ENCODE data around the gene TMA16. TPM values are rescaled to one million over a fixed set of nuclear protein-coding genes. Genes with fewer than 3 reads are reported as not detected.

Gene TMA16
- polyA plus RNA-seq, 4 donors: 36.2 to 42.1 (median 38.7) TPM

DNA sequence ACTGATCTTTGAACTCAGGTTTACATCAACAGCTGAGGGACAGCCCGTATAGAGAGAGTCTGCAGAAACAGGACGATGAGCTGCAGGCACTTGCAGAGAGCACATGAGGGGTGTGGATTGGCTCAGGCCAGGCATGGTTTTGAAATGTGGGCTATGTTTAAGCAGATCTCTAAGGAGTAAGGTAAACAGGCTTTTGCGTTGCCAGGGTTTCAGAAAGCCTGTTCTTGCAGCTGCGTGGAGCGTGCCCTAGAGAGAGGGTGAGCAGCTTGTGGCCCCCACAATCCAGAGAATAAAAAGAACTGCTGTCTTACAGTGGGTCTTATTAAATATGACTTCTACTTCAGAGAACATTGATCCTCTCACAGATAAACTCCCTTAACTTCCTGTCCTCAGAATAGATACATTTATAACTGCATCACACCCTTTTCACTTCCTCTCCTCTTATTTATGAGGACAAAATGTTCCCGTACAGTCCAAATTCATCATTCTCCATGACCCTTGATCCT is 64.1 kb downstream of the TMA16 start:
- no peak for DNase-seq (ENCODE audit: low read depth in 4 of 4, low spot score in 3 of 4)

DNA sequence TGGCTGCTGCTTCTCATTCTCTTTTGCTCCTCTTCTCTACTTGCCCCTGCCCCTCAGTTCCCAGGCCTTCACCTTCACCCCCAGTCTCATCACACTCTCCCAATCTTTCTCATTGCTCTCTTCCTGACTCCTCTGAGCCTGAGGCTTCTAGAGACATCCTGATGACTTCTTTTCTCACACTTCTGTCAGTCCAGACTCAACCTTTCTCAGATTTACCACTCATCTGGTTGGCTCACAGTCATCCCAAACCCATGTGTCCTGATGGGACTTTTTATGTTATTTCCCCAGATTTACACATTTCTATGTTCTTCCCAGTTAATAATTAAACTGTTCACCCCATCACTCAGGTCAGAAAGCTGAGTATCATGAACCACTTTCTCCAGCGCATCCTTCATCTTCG is 68.0 kb downstream of the TMA16 start:
- DNase-seq (ENCODE audit: low read depth in 4 of 4, low spot score in 3 of 4): no peak

DNA sequence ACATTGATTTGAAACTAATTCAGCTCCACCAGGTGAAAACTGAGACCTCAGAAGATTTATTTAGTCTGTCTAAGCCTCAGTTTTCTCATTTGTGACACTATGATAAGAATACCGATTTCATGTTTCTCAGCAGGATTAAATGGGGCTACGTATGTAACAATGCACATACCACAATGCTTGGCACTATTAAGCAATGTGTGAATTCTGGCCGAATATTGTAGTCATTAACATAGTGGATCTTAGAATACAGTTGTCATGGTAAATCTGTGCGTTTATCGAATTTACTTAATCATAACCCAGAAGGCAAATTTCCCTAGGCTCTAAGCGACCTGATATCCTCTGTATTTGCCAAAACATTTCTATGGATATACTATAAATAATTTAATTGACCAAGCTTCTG is 69.1 kb downstream of the TMA16 start:
- no peak for DNase-seq (ENCODE audit: low read depth in 4 of 4, low spot score in 3 of 4)

DNA sequence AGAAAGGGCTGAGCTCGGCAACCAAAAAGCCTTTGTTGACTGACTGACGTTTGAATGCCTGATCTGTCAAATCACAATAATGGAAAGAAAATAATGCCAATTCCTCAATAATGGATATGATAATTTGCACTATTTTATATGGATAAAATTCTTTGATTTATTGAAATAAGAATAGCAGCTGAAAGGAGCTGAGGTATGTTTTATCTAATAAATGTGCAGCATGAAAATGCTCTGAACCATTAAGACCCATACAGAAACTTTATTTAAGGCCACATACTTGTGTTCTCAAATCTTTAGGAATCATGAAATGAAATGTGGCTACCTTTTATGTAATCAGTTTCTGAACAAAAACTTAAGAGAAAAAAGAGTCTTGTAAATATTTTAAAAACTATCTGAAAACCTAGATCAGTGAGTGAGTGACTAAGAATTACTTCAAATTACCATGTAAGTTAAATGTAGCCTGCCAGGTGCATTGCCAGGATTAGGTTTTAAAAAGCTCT is 69.8 kb downstream of the TMA16 start:
- DNase-seq (ENCODE audit: low read depth in 4 of 4, low spot score in 3 of 4): no peak

DNA sequence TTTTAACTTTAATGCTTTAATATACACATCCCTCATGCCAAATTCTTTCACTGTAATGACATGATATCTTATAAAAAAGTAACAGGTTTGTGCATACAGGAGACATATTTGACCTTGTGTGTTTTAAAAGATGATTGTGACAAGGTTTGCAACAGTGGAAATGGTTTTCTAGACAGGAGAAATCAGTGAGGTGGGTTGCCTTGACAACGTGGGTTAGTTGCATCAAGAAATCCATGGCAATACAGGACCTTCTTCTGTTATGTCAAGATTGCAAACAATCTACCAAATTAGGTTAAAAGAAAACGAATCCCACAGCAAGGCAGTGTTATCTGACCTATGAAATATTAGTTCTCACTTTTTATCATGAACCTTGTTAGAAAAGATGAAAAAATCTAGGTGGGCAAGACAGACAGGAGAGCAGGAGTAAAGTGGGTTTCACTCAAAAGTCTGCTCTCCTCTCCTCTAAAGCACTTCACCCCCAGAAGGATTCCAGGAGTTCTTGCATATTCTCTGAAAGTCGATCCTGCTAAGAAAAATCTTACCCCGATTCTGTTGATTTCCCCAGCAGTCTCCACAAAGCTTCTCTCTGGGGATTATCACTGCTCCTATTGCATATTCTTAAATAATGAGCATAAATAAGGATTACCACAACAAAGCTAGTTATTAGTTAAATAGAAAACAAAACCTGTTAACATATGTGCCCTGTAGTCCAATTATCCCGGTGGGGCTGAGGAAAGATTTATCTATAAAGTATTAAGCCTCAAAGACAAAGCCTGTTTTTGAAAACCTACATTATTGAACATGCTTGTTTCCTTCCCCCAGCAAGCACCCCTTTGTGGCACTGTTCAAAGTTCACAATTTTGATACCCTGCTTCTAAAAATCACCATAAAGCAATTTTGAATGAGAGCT is 71.0 kb downstream of the TMA16 start:
- no peak for DNase-seq (ENCODE audit: low read depth in 4 of 4, low spot score in 3 of 4)

DNA sequence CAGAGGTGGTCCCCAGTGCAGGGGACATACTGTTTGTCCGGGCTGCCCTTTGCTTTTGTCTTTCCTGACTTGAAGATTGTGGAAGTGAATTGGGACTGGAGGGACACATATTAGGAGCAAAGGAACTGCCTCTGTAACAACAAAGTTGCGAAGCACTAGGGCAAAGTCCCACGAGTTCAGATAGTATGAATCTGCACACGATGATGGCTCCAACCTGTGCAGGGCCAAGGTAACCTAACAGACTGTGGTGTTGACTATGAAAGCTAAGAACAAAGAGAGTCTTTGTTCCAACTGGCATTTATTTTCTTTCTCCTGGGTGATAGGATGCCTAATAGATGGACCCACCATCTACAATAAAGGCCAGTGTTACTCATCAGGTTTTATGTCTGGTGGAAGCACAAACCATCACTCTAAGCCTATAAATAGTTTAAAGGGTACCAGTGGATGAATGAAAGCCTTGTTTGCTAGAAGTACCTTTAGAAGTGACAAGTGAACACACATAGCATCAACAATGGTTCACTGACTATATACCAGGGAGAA is 71.8 kb downstream of the TMA16 start:
- DNase-seq (ENCODE audit: low read depth in 4 of 4, low spot score in 3 of 4): no peak

DNA sequence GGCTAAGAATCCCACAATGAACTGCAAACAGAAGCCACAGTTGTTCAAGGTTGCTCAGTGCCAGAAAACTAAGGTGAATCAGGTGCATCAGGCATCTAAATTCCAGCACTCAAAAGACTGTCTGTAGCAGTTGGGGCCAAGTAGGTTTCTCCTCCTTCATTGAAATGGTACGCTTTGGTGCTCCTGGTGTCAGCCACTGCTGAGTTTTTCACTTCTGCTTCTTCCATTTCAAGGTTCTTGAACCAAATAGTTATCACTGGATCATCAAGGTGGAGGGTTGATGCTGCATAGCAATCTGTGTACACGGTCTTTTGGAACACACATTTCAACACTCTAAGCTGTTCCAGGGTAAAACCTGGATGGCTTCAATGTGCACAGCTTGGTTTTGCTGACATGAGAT is 74.4 kb downstream of the TMA16 start:
- DNase-seq (ENCODE audit: low read depth in 4 of 4, low spot score in 3 of 4): no peak

Other genes starting within 250 kb of the TMA16 start
- gene NPY1R, start 162.1 kb upstream of the TMA16 start, polyA plus RNA-seq (ENCODE audit: insufficient read length in 4 of 4): 10 to 100 TPM in 3 of 4 donors, 1 to 10 TPM in 1; 3.0 to 26.8 (median 21.3) TPM
- gene NPY5R, start 150.8 kb upstream of the TMA16 start, polyA plus RNA-seq (ENCODE audit: insufficient read length in 4 of 4): 1 to 10 TPM in 3 of 4 donors, under 1 TPM in 1; 0.64 to 6.1 (median 5.2) TPM
- gene TKTL2, start 20.9 kb upstream of the TMA16 start, polyA plus RNA-seq (ENCODE audit: insufficient read length in 4 of 4): not detected